Activated T-cell treated with anti-CD3 and anti-CD28 coated beads, Interleukin-2, amount 50 U/mL, for 48 hours (primary cell): ENCODE measurements around the gene TTLL8.

Experiments used
- DNase-seq, 2 experiments: peaks; one replicate each; pipeline ENCODE4 v3.0.0-alpha.2; 2020

Gene TTLL8

DNA sequence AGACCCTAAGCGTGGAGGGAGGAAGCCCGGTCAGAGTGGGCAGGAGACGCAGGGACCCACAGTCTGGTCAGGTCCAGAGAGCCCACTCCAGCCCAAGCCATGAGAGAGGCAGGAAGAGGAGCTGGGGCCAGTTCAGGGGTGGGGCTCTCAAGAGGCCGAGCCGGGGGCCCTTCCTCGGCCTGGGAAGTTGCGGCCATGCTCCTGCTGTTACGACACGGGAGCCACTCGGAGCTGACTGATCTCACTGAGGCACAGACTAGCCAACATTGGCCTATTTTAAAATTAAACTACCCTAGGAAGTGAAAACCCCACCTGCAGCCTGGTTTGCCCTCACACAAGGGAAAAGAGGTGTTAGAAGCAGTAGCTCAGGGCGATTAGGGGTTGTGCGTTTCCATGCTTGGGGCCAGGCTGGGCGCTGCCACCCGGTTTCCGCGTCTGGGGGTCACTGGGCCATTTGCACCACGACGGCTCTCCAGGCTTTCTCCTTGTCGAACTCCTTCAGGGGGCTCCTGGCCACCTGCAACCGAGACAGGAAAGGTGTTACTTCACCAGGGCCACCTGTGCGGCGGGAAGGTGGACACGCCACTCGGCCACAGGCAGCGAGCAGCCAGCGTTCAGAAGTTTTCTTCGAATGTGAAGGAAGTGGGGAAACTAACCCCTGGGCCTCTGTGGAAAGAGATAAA, 3.2 kb upstream of the TTLL8 start:
- no peak for DNase-seq

DNA sequence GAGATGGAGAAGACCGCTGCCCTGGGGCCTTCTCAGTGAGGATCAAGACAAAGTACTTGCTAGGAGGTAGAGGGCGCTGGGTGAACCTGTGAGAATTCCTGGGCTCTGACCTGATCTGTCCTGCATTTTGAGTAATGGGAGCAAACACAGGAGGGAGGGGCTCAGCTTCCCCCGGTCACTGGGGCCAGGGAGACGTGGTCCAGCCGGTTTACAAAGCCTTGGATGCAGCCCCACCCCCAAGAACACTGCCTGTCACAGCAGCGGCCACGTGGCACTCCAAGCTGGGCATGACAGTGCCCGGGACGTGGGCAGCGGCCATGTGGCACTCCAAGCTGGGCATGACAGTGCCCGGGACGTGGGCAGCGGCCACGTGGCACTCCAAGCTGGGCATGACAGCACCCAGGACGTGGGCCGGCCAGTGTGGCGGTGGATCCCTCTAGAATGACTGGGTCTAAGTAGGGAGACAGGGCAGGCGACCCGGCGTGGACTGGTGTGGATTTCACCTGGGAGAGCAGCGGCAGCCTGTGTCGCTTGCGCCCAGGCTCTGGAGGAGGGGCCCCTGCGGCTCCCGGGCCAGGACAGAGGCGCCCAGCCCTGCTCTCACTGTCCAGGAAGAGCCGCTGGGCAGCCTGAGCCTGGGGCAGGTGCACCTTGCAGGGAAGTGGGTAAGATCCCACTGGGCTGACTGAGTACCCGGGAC, 2.5 kb upstream of the TTLL8 start:
- no peak for DNase-seq

DNA sequence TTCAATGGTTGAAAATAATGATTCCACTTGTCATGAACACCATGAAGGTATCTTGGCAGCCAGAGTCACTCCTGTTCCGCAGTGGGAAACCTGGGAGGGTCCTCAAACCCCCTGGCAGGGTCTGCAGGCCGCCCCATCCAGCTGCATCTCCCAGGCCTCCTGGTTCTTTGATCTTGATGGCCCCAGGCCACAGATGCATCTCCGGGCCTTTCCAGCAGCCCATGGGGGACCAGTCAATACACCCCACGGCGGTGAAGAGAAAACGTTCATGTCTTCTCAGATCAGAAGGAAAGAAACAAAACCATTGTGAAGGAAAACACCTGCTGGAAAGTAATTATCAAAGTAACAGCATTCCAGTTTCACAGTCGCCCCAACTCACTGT, 1.8 kb upstream of the TTLL8 start:
- DNase-seq, result no peak

DNA sequence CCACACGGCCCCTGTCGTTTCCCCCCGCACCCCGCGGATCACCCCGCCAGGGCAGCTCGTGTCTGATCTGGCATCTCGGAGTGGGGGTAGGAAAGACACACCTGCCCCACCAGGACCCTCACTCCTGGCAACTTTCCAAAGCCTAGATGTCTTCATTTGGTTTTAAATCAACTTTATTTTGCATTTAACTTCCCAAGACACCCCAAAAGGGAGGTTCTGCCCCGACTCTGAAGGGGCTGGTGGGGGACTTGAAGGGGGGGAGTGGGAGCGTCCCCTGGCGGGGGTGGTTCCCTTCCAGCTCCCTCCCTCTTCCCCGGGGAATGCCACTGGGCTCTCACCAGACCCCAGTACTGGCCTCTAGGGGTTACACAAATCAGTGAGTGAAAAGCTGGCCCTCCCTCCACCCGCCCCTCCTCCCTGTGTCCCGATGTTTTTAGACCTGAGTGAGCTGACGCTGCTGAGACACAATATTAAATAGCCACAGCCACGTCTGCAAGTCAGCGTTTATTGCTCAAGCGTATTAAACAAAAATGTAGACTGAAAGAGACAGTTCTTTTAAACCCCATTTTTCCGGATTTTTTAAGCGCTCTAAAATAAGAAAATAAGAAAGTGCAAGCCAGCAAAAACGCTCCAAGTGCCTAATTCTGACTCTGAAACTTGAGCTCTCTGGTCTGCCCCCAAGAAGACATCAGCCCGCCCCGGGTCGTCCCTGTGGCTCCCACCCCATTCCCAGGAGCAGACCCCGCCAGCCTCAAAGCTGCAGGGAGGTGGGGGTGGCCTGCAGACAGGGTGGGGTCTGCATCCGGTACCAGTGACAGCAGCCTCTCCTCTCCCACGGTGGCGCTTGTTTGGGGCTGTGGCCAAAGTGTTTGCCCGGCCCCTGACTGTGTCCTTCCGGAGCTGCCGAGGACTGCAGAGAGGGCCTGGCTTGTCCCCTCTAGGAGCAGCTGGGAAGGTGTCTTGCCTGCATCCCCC, 1.1 kb upstream of the TTLL8 start:
- no peak for DNase-seq

DNA sequence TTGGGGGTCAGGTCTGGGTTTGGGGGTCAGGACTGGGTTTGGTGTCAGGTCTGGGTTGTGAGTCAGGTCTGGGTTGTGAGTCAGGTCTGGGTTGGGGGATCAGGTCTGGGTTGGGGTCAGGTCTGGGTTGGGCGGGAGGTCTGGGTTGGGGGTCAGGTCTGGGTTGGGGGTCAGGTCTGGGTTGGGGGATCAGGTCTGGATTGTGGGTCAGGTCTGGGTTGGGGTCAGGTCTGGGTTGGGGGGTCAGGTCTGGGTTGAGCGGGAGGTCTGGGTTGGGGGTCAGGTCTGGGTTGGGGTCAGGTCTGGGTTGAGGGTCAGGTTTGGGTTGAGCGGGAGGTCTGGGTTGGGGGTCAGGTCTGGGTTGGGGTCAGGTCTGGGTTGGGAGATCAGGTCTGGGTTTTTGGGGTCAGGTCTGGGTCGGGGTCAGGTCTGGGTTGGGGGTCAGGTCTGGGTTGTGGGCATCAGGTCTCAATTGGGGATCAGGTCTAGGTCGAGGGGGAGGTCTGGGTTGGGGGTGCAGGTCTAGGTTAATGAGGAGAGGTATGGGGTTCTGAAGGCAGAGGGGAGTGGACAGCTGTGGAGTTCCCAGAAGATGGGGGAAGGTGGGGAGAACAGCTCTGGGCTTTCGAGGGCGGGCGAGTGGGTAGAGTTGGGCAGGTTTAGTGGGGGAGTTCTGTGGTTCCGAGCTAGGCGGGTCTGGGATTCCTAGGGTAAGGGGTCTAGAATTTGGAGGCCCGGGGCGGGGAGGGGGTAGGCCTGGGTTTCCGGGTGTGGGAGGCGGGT, 629 bp downstream of the TTLL8 start:
- no peak for DNase-seq

DNA sequence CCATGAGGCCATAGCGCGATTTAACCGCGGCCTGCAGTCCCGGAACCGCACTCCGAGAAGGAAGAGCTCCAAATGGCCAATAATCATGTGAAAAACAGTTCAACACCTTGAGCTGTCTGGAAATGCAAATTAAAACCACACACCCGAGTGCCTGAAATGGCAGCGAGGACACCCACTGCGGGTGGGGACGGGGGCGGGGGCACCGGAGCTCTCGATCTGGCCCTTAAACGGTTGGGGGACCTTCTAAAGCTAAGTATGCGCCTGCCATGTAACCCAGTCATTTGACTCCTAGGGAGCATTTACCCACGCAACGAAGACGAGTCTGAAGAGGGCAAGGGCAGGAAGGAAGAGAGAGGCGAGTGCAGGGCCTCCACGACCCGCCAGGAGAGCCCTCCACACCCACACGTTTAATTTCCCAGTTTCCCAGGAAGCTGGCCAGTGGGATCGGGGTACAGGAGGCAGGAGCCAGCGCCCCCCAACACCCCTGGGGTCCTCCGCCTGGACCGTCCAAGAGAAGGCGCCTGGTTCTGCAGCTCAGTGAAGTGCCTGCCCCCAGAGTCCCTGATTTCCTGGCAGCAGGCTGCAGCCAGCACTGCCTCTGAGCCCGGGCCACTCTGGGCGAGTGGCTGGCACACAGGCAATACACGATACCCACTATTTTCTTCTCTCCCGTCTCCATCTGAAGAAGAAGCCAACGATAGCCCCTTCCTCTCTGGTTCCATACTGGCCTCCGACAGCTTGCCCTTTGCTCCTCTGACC, 1.7 kb downstream of the TTLL8 start:
- no peak for DNase-seq

DNA sequence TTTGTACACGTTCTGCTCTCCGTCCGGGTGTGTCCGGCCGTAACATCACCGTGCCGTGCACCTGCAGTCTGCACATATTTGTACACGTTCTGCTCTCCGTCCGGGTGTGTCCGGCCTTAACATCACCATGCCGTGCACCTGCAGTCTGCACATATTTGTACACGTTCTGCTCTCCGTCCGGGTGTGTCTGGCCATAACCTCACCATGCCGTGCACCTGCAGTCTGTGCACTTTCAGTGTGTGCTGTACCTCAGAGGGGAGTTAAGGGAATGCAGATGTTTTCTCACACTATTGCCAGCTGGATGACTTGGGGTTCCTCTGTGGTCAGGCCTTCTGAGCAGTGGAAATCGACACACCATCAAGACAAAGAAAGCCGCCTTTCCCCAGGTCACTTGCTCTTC, 4.2 kb downstream of the TTLL8 start:
- DNase-seq, result no peak

DNA sequence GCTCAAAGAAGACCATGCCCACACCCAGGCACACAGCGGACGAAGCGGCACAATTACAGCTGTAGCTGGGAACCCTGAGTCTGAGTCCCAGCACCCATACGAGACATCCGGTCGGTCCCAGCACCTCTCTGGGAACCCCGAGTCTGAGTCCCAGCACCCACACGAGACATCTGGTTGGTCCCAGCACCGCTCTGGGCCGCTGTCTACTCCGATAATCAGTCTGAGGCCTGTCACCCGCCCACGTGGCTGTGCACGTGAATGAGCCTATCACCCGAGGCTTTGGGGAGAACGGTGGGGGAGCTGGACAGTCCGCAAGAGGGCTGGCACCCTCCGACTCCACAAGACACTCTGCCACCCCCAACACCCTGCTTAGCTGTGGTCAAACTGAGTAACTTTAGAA, 6.2 kb downstream of the TTLL8 start:
- DNase-seq, result no peak

DNA sequence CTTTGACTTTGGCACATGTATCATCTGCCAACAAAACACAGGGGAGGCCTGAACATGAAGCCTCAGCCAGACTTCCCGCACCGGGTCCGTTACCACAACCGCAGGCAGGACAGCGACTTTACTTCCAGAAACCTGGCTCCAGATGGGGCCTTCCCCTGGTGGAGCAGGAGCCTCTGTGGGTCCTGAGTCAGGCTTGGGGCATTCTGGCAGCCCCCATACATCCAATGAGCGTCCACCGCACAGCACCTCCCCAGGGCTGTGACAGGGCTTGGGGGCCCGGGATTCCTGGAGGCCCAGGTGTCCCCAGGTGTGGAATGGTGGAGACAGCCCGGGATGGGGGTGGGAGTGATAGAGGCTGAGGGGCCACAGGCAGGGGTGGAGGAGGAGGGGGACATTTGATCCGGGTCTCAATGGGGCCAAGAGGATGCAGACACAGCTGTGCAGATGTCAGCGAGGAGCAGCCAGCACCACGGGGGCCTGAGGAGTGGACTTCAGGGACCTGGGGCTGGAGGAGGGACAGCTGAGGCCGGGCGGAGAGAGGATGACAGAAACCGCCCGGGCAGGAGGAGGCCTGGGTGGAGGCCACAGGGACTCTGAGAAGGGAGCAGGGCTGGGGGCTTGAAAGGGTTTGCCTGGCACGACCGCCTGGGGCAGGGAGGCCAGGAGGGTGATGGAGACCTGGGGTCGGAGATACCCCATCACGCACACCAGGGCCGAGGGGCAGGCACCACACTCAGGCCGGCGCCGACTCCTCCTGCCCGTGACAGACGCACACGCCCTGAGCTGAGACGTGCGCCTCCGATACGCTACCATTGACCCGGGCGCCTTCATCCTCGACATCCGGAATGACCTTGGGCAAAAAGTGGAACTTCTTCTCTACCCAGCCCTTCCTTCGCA, 8.6 kb downstream of the TTLL8 start:
- no peak for DNase-seq

DNA sequence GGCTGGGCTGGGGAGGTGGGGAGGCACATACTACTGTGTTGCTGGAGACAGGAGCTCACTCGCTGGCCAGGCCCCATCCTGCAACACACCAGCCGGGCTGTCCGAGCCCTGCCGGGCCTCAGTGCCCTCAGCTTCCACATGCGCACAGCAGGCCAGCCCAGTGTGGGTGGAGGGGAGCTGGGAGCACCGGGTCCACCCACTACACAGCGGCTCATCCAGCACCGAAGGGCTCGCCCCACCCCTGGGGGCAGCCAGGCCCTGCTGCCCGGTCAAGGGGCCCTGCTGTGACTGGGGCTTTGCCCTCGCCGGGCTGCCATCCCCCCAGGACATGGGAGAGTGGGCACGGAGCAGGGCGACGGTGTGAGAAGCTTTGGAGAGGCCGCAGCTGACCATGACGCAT, 9.3 kb downstream of the TTLL8 start:
- no peak for DNase-seq

DNA sequence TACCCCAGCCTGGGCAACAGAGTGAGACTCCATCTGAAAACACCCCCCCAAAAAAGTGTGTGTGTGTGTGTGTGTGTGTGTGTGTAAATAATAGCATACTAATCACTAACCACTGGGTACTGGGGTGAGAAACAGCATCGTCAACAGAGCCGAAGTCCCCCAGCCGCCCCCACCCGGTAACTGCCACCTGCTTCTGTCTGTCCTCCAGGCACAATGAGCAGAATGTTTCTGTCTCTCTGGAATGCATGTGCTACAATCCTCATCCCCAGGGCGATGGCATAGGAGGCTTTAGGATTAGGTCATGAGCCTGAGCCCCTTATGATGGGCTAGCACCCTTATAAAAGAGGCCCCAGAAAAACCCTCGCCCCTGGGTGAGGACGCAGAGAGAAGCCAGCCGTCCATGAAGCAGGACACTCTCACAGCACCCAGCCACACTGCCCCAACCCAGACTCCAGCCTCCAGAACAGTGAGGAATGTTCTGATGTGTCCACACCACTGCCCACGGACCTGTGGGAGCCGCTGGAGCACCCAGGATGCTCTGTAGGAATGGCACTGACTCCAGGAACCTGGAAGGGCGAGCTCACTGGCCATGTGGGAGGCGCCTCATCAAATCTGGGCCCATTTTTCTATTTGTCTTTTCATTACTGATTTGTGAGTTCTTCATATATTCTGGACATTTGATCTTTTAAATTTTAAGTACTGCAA, 9.9 kb downstream of the TTLL8 start:
- DNase-seq, result no peak

DNA sequence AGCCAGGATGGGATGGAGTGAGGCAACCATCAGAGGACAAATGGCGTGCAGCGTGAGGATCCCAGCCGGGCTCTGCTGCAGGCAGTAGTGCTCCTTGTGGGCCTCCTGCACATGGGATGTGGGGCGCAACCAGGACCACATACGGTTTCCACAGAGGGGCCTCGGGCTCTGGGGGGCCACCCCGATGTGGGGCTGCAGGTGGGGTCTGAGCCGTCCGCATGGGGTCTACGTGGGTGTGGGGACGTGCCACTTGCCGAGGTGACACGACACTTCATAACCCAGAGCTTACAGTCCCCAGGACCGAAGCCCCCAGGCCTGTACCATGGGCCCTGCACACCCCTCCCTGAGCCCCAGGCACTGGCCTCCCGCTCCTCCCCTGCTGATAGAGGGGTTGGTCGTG, 10.8 kb downstream of the TTLL8 start:
- no peak for DNase-seq

DNA sequence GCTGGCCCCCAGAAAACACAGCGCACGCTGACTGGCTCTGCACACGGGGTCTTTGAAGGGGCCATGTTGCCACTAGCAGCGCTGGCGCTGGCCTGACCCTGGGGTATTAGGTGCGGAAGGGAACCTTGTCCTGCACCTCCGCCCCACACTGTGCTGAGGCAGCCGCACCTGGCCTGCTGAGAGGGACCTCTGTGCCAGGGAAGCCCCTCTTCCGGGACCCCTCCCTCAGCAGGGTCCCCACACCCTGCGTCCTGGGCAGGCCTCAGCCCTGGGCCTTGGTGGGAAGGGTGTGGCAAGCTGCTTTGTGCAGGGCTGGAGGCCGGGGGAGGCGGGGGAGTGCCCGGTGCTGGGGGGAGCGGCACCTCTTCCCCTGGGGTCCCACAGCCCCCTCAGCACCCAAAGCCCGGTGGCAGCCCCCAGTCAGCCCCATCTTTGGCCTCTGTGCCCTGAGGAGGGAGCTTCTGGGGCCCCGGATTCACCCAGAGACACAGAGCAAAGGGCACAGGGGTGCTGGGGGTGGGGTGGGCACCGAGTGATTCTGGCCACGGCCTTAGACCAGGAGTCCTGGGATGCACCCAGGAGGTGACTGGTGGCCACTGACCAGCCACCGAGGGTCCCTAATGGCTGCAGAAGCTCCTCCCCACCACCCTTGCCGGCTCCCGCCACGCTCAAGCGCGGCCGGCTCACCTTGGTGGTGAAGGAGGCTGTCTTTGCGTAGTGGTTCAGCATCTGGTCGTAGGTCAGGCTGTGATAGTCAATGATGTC, 11.4 kb downstream of the TTLL8 start:
- DNase-seq, result no peak

DNA sequence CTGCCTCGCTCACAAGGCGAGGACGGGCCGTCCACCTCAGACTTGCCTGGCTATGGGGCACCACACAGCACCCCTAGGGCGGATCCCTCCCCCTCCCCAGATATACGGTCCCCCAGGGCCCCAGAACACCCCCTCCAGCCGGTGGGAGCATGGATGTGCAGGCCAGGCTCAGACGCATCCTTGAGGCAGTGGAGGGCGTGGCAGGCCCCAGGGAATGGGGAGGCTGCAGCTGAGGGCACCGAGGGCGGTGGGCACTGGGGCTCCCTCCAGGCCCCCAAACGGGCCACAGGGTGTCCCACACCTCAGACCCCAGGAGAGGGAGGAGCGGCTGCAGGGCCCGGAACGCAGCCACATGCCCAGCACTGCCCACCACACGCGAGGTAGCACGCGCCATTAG, 12.1 kb downstream of the TTLL8 start:
- DNase-seq, result no peak

DNA sequence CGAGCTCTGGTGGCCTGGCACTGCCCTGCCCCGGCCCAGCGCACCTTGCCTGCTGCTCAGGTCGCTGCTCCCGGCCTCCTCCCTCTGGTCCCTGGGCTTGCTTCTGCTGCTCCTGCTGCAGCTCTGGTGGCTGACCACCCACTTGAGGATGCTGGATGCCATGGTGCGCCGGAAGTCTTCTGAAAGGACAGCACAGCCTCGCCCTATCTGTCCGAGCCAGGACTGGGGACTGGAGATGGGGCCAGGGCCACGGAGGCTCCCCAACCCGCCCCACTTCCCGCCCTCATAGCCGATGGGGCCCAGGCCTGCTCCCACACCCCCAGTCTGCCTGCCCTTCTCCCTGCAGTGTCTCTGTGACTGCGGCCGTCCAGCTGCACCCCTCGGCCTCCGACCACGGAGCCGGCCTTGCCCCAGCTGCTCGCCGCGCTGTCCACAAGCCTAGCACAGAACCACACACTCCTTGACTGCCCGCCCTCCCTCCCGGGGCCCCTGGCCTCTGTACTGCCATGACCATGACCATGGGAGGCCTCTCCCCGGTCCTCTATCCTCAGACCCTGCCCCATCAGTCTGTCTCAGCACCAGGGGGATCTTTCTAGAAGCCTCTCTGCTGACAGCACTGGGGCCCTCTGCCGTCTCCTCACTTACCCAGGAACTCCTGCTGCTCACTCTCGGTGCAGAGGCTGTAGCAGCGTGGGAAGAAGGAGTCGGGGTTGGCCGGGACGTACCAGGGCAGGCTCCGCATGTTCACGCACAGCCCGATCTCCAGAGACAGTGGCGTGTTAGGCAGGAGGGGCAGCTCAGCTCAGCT, 12.7 kb downstream of the TTLL8 start:
- no peak for DNase-seq

DNA sequence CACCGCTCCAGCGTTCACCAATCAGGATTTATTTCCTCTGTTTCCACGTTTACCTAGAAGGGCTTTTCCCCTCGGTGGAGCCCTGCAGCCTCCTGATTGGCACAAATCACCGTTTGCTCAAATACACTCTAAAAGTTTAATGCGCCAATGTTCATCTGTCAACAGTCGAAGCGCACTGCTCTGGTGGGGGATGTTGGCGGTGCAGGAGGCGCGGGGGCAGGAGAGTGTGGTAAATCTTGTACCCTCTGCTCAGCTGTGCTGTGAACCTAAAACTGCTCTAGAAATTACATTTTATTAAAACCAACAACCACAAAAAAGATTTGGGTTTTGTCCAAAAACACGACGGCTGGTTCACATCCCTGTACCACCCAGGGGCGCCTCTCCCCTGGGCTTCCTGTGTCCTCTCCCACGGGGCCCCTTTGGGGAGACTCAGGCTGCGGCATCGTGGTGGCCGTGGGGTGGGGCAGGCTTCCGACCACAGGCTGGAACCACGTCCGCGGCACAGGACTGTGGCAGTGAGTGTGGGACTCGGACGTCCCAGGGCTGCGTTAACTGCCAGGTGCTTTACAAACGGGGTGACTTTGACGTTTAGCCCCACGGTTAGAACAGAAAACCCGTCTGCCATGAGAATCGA, 13.5 kb downstream of the TTLL8 start:
- DNase-seq, result no peak

DNA sequence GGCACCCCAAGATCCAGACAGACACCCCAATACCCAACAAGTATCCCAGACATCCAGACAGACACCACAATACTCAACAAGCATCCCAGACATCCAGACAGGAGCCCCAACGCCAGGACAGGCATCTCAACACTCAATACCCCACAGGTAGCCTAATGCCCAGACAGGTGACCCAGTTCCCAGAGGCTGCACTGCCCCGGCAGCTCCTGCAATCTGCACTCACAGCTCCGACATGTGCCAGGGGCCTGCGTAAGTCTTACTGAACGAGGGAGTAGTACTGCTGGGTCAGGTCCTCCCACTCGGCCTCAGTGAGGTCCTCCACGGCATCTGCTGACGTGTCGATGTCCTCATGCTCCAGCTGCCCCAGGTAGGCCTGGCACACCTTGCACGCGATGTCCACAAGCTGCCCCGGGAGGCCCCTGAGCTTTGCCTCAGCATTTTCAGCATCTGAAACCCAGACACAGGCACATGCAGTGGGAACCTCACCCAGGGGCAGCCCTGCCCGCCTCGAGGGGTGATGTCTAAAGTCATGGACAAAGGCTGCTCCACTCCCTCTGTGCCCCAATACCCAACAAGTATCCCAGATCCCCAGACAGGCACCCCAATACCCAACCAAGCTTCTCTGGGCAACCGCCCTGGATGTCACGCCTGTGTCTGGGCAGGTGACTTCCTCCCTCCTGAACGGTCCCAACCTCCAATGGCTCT, 16.6 kb downstream of the TTLL8 start:
- DNase-seq, result no peak

DNA sequence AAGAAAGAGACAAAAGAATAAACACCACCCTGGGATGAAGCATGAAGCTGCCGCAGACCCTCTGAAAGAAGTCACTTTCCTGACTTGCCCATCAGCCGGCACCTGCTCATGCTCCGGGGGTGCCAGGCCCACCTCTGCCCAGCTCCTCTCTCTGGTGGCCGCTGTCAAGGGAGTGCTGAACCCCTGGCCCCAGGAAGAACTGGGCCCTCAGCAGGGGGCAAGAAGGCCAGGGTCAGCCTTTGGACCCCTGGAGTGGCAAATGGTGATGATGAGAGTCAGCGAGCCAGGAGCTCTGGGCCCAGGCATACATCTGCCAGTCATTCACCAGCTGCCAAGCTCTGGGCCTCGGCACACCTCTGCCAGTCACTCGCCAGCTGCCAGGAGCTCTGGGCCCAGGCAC, 17.4 kb downstream of the TTLL8 start:
- DNase-seq, result no peak
